UCSD-AML1 (cell line): ENCODE results near the gene DHRS7B.
"Not testable (repeated sequence)": the region's sequence is repeated elsewhere in the genome, so short reads cannot be mapped to it uniquely, and the experiment has no call there.

Source experiments
- DNase-seq: peaks from one replicate; lab custom pipeline; 2025; ENCODE audit not compliant: unreplicated experiment; lab: John Stamatoyannopoulos, UW

DHRS7B gene

DNA sequence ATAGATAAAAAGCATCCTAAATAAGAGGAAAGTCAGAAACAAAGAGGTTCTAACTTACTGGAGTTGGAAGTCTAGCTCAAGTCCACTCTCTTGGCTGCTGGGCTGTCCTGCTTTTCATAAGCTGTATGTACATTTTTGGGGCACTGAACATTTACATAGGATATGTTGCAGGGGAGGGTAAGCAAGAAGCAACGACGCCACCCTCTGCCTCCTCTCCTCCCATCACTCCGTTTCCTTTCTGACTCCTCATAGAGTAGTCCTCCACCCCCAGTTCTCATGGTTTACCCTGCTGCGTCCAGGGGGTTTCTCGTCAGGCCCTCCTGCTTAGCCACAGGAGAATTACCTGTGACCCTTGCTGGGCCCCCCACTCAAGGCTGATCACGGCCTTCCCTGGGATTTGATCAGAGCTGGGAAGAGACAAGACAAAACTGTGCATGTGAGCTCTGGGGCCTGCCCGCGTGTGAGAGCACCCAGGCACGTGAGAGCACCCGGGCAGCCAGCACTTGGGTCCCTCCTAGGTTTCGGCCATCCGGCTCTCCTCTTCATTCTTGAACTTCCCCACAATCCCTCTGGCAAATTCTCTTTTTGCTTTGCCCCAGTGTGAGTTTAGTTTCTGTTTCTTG, 50.1 kb downstream of the DHRS7B start:
- no peak for DNase-seq

GRCh38 chr17:21177401-21177800, 50.6 kb downstream of the DHRS7B start:
- DNase-seq = no peak

GRCh38 chr17:21177854-21178600, 51.3 kb downstream of the DHRS7B start:
- no peak for DNase-seq

GRCh38 chr17:21183468-21183867, 56.7 kb downstream of the DHRS7B start:
- DNase-seq = no peak

DNA sequence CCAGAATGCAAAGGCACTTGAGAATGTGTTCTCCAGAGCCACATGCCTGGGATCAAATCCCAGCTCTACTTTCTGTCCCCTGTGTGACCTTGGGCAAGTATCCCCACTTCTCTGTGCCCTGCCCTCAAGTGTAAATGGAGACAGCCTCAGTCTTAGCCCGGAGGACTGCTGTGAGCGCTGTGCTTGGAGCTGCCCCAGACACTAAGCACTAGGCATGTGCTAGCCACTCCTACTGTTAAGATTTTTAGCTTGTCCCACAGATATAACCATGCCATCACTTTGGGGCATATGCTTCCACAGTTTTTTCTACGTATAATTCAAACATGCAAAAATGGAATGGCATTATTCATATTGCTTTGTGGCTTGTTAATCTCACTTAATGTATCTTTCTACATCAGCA, 57.8 kb downstream of the DHRS7B start:
- no peak for DNase-seq

DNA sequence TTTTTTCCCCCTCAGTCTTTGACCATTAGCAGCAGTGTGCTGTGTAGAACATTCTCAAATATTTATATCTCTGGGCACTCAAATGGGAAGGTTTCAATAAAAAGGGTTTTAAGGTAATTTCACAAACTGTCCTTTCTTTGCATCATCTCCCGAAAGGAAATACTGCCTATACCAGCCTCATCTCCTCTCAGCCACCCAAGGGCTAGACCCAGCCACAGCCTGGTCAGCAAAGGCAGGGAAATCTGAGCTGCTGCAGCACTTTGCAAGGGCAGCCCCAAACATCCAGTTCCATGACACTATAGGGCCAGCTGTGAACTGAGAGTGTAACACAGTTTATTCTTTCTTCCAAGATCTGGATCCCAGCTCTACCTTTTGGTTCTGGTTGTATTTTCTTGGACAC, 58.3 kb downstream of the DHRS7B start:
- DNase-seq = no peak

- DNase-seq = peak; percentile 24
Observed at GRCh38 chr17:21186399-21187187, 59.8 kb downstream of the DHRS7B start.

DNA sequence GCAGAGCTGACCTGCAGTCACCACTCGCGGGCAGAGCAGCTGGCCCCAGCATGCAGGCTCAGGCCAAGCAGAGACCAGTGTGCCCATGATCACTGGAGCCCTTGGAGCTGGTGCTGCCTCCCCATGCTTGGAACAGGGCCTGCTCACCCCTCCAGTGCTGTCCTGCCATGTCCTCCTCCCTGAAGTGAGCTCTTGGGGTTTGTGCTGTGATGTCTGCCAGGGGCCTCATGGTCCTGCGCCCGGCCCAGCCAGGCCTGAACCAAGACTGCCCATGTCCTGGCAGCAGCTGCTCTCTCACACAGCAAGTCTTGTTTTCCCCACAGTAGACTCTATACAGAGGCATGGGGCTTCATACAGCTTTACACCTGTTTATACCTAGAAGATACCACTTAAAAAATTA, 62.6 kb downstream of the DHRS7B start:
- no peak for DNase-seq

- DNase-seq = no peak
Observed at GRCh38 chr17:21190078-21190477, 63.3 kb downstream of the DHRS7B start.

GRCh38 chr17:21191698-21192097, 64.9 kb downstream of the DHRS7B start:
- no peak for DNase-seq

DNA sequence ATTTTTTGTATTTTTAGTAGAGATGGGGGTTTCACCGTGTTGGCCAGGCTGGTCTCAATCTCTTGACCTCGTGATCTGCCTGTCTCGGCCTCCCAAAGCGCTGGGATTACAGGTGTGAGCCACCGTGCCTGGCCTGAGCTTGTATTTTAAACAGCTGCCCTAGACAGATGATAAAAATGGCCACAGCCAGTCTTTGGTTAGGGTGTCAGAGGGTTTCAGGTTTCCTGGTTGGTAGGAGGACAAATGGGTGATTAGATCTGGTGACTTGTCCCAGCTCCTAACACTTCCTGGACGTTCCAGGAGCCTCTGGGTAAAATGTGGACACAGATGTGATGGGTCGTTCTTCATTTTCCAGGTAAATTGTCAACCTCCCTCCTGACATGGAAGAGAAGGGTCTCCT, 65.7 kb downstream of the DHRS7B start:
- not testable (repeated sequence) for DNase-seq

GRCh38 chr17:21193031-21193430, 66.3 kb downstream of the DHRS7B start:
- no peak for DNase-seq

- DNase-seq = no peak
Observed at GRCh38 chr17:21194226-21194625, 67.5 kb downstream of the DHRS7B start.

DNA sequence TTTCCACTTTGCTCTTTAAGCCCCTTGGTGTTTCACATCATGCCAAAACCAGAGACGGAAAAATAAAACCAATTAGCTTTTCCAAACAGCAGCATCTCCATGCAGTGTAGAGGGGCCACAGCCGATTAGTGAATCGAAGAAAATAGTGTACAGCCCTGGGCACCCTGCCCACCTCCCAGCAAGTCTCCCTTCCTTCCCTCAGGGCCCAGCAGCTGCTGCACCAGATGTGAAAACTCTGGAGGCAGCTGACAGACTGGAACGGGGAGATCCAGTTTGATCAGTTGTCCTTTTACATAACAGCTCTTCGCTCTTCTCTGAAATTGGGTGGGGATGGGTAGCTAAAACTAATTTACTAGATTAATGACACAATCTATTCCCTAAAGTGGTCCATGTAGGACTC, 67.9 kb downstream of the DHRS7B start:
- no peak for DNase-seq

DNA sequence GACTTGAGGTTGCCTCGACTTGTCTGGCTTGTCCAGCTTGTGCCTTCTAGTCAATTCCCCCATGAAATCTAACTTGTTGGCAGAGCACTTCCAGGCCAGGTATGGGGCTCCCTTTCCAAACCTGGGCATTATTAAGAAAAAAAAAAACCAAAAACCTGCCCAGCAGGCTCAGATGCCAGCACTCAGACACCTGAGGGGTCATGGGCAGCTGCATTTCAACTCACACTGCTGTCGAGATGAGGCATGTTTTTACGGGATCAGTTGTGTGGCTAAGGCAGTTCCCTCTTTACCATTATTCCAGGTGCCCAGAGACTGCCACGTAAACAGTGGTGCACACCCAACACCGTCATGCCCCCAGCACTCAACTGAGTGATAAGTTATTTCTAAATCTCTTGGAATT, 69.4 kb downstream of the DHRS7B start:
- no peak for DNase-seq

DNA sequence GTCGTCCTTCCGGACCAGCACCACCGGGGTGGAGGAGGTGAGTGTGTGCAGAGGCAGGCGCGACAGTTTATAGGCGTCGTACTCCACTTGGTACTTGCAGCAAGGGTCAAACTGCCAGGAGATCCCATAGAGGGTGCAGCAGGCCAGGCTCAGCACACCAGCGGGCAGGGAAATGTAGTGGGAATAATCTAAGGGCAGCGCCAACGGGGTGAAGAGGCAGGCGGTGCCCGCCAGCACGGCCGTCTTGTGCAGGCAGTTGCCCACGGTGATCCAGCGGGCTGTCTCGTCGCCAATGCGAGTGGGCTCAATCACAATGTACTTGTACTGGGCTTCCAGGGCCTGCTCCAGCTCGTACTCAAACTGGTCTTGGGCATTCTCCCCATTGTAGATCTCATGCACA, 71.6 kb downstream of the DHRS7B start:
- DNase-seq = no peak

GRCh38 chr17:21199311-21199710, 72.5 kb downstream of the DHRS7B start:
- no peak for DNase-seq

GRCh38 chr17:21199856-21200255, 73.1 kb downstream of the DHRS7B start:
- DNase-seq = no peak

DNA sequence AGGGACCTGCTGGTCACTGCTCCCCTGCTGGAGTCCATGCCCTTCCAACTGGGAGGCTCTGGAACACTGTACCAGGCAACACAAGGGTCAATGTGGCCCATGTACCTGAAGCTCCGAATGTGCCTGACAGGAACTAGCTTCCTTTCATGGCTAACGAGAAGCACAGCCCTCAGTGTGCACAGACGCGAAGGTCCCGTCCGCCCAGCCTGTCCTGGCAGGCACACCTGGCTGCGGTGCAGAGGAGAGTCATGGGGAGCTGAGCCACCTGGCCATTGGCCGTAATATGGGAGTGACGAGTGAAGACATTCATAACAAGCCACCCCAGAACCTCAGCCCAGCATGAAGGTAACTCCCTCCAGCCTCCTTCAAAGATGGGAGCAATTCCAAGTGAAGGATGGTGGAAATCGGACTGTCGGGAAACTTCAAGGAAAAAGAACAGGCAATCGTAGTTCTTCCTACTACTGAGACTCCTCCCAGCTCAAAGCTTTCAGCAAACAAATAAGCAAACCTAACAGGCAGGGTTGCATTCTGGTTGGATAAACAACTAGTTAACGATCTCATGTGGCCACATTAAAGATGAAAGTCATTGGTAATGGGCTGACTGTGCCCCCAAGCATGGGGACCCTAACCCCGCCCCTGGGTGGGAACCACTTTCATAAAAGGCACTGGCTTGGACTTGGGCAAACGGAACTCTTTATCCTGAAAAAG, 74.0 kb downstream of the DHRS7B start:
- no peak for DNase-seq

GRCh38 chr17:21201298-21201595, 74.5 kb downstream of the DHRS7B start:
- no peak for DNase-seq

DNA sequence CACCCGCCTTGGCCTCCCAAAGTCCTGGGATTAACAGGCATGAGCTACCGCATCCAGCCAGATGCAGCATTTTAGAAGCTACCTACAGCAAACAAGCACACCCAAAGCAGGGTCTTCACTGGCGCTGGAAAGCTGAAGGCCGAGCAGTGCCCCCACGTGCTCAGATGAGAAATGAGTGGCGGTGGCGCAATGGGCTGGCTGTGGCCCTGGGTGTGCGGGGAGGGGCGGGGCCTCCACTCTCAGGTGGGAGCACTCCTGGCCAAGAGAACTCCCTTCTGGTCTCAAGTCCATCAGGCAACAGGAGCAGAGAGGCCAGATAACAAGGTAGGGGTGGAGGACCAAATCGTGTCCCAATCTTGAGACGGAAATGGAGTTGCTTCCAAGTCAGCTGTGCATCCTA, 75.1 kb downstream of the DHRS7B start:
- DNase-seq = no peak

DNA sequence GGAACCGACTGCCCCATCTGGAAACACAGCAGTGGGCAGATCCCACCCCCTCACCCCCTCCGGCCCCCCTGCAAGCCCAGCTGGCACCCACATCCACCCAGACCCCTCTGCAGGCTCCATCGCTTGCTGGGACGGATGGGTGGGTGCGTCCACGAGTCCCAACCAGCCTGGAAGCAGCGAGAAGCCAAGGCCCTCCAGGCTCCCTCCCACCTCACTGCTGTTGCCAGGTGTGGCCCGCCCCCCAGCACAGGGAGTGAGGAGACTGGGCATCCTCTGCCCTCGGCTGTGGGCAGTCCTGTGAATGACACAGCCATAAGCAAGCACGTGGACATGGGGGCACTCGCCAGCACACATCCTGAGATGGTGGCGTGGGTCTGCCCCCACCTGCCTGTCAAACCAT, 75.7 kb downstream of the DHRS7B start:
- DNase-seq = no peak
